GM23338 (cell line): ENCODE data around the gene WFDC8.

Experiments used
- CREB1 ChIP-seq: fragments of 250-450 bp; sonication (Bioruptor Pico); IDR thresholded peaks from 2 replicates; pipeline ENCODE4 v1.5.0; 2020; ENCODE audit warnings: low read depth, mild to moderate bottlenecking, moderate library complexity
- EZH2 ChIP-seq: fragments of 200-600 bp; sonication (generic); IDR thresholded peaks from one replicate; pipeline ENCODE4 v1.8.0; 2017; ENCODE audit warnings: antibody characterized with exemption, mild to moderate bottlenecking, low read depth; ENCODE audit not compliant: unreplicated experiment
- EZH2phosphoT487 ChIP-seq: fragments of 200-600 bp; sonication (generic); IDR thresholded peaks from one replicate; pipeline ENCODE4 v1.8.1; 2018; ENCODE audit warnings: antibody characterized with exemption; ENCODE audit not compliant: unreplicated experiment
- JUNB ChIP-seq: IDR thresholded peaks from one replicate; pipeline ENCODE4 v1.6.1; 2016; ENCODE audit warnings: antibody characterized with exemption; ENCODE audit not compliant: unreplicated experiment
- TF ChIP-seq, protein P1 (sequence below): IDR thresholded peaks from one replicate; pipeline ENCODE4 v1.6.1; 2018; ENCODE audit warnings: antibody characterized with exemption; ENCODE audit not compliant: unreplicated experiment
- TF ChIP-seq, protein P2 (sequence below), 2 experiments: fragments of 200-600 bp in 1 of 2; sonication (generic) in 1 of 2; conservative IDR thresholded peaks; 2 replicates each; pipeline versions ENCODE4 v1.5.1 to v1.6.1; 2016 to 2017; ENCODE audit warnings: antibody characterized with exemption in 2 of 2, low read depth in 2 of 2, mild to moderate bottlenecking in 2 of 2, moderate library complexity in 1 of 2

DNA sequence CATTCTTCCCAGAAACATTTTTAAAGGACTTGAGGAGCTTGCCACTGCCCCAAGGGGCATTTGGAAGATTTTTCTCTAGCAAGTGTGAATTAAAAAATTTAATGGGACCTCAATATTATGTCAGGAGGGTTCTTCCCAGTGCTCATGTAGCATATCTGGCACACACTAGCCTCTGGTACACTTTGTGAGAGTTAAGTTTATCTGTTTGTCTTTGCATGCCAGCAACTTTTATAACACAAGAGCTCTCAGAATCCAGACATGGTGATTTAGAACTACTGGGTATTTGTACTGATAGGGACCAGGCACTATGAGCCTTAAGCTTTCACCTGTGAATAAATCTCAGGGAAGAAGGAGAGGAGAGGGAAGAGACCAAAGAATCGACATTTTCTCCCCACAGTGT lies 76.5 kb downstream of the WFDC8 start:
- TF ChIP-seq, protein P1, sequence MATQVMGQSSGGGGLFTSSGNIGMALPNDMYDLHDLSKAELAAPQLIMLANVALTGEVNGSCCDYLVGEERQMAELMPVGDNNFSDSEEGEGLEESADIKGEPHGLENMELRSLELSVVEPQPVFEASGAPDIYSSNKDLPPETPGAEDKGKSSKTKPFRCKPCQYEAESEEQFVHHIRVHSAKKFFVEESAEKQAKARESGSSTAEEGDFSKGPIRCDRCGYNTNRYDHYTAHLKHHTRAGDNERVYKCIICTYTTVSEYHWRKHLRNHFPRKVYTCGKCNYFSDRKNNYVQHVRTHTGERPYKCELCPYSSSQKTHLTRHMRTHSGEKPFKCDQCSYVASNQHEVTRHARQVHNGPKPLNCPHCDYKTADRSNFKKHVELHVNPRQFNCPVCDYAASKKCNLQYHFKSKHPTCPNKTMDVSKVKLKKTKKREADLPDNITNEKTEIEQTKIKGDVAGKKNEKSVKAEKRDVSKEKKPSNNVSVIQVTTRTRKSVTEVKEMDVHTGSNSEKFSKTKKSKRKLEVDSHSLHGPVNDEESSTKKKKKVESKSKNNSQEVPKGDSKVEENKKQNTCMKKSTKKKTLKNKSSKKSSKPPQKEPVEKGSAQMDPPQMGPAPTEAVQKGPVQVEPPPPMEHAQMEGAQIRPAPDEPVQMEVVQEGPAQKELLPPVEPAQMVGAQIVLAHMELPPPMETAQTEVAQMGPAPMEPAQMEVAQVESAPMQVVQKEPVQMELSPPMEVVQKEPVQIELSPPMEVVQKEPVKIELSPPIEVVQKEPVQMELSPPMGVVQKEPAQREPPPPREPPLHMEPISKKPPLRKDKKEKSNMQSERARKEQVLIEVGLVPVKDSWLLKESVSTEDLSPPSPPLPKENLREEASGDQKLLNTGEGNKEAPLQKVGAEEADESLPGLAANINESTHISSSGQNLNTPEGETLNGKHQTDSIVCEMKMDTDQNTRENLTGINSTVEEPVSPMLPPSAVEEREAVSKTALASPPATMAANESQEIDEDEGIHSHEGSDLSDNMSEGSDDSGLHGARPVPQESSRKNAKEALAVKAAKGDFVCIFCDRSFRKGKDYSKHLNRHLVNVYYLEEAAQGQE, result no peak
- TF ChIP-seq, protein P2, sequence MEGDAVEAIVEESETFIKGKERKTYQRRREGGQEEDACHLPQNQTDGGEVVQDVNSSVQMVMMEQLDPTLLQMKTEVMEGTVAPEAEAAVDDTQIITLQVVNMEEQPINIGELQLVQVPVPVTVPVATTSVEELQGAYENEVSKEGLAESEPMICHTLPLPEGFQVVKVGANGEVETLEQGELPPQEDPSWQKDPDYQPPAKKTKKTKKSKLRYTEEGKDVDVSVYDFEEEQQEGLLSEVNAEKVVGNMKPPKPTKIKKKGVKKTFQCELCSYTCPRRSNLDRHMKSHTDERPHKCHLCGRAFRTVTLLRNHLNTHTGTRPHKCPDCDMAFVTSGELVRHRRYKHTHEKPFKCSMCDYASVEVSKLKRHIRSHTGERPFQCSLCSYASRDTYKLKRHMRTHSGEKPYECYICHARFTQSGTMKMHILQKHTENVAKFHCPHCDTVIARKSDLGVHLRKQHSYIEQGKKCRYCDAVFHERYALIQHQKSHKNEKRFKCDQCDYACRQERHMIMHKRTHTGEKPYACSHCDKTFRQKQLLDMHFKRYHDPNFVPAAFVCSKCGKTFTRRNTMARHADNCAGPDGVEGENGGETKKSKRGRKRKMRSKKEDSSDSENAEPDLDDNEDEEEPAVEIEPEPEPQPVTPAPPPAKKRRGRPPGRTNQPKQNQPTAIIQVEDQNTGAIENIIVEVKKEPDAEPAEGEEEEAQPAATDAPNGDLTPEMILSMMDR (conservative IDR thresholded peaks at IDR 0.05; ENCODE audit: low read depth in 2 of 2), result no peak
- no peak for TF ChIP-seq EZH2
- no peak for TF ChIP-seq EZH2phosphoT487
- no peak for TF ChIP-seq JUNB
- no peak for TF ChIP-seq CREB1 (CRISPR knock-in tag)
